ENCODE measurements around the gene RAD9B. TPM values are rescaled to one million over a fixed set of nuclear protein-coding genes. Genes with fewer than 3 reads are reported as not detected.

Gene RAD9B
- total and polyA plus RNA-seq, 10 of the 15 experiments (the other 5 are each of a cell fraction or from before 2014, with no cell fraction given): 0.54 to 2.0 (median 1.3) TPM

- TF ChIP-seq RB1 (IDR thresholded peaks at IDR 0.05; ENCODE audit: borderline replicate concordance): no peak
Measured at GRCh38 chr12:110550981-110551380, 48.9 kb downstream of the RAD9B start (continued).

Small RNA genes within 50 kb of the gene (small RNA-seq; reads per million reads assigned to genes)
- not detected for gene RF00278

Other genes with a start within 250 kb of the RAD9B start
Only the 7 nearest of the 10 such genes appear.
- gene ANAPC7, start 98.6 kb upstream of the RAD9B start, total RNA-seq (2014; rRNA removed): 55.0 and 69.0 TPM in 2 replicates
- gene ANAPC7, start 98.6 kb upstream of the RAD9B start, total RNA-seq (2014; rRNA removed; fragmentation: Illumina TruSeq; extraction: Trizol): 58.6 and 62.7 TPM in 2 replicates
- 55.2 and 57.2 TPM in 2 replicates for gene ANAPC7, start 98.6 kb upstream of the RAD9B start, total RNA-seq (2021)
- gene ANAPC7, start 98.6 kb upstream of the RAD9B start, polyA plus RNA-seq (2011; rRNA removed): 59.9 and 69.6 TPM in 2 replicates
- gene ANAPC7, start 98.6 kb upstream of the RAD9B start, polyA plus RNA-seq (2014; fragmentation: Illumina TruSeq; extraction: Trizol): 57.3 and 79.8 TPM in 2 replicates
- 10 to 100 TPM; 24.5 to 30.1 TPM for gene ANAPC7, start 98.6 kb upstream of the RAD9B start, polyA plus RNA-seq (2014; fragmentation: Nextera tagmentation; extraction: Ambion mirVana)
- gene ANAPC7, start 98.6 kb upstream of the RAD9B start, polyA plus RNA-seq (2014; rRNA removed): 71.0 and 73.7 TPM in 2 replicates
- 10 to 100 TPM; 69.7 to 77.9 TPM for gene ANAPC7, start 98.6 kb upstream of the RAD9B start, polyA plus RNA-seq (2016; fragmentation: Nextera tagmentation; extraction: Ambion mirVana)
- gene ARPC3, start 52.0 kb upstream of the RAD9B start, total RNA-seq (2014; rRNA removed): 266 and 304 TPM in 2 replicates
- 629 and 646 TPM in 2 replicates for gene ARPC3, start 52.0 kb upstream of the RAD9B start, total RNA-seq (2014; rRNA removed; fragmentation: Illumina TruSeq; extraction: Trizol)
- gene ARPC3, start 52.0 kb upstream of the RAD9B start, total RNA-seq (2021): 283 and 287 TPM in 2 replicates
- gene ARPC3, start 52.0 kb upstream of the RAD9B start, polyA plus RNA-seq (2011; rRNA removed): 81.6 and 122 TPM in 2 replicates
- 516 and 683 TPM in 2 replicates for gene ARPC3, start 52.0 kb upstream of the RAD9B start, polyA plus RNA-seq (2014; fragmentation: Illumina TruSeq; extraction: Trizol)
- 100 to 1,000 TPM; 635 to 890 TPM for gene ARPC3, start 52.0 kb upstream of the RAD9B start, polyA plus RNA-seq (2014; fragmentation: Nextera tagmentation; extraction: Ambion mirVana)
- 165 and 171 TPM in 2 replicates for gene ARPC3, start 52.0 kb upstream of the RAD9B start, polyA plus RNA-seq (2014; rRNA removed)
- 100 to 1,000 TPM; 612 to 643 TPM for gene ARPC3, start 52.0 kb upstream of the RAD9B start, polyA plus RNA-seq (2016; fragmentation: Nextera tagmentation; extraction: Ambion mirVana)
- 27.1 and 35.5 TPM in 2 replicates for gene GPN3, start 34.1 kb upstream of the RAD9B start, total RNA-seq (2014; rRNA removed)
- gene GPN3, start 34.1 kb upstream of the RAD9B start, total RNA-seq (2014; rRNA removed; fragmentation: Illumina TruSeq; extraction: Trizol): 43.5 and 46.3 TPM in 2 replicates
- gene GPN3, start 34.1 kb upstream of the RAD9B start, total RNA-seq (2021): 45.5 and 46.8 TPM in 2 replicates
- gene GPN3, start 34.1 kb upstream of the RAD9B start, polyA plus RNA-seq (2011; rRNA removed): 60.7 and 76.5 TPM in 2 replicates
- gene GPN3, start 34.1 kb upstream of the RAD9B start, polyA plus RNA-seq (2014; fragmentation: Illumina TruSeq; extraction: Trizol): 42.4 and 50.8 TPM in 2 replicates
- gene GPN3, start 34.1 kb upstream of the RAD9B start, polyA plus RNA-seq (2014; fragmentation: Nextera tagmentation; extraction: Ambion mirVana): 10 to 100 TPM; 76.9 to 78.7 TPM
- 29.1 and 31.5 TPM in 2 replicates for gene GPN3, start 34.1 kb upstream of the RAD9B start, polyA plus RNA-seq (2014; rRNA removed)
- gene GPN3, start 34.1 kb upstream of the RAD9B start, polyA plus RNA-seq (2016; fragmentation: Nextera tagmentation; extraction: Ambion mirVana): 100 to 1,000 TPM; 110 to 117 TPM
- gene FAM216A, start 33.5 kb upstream of the RAD9B start, total RNA-seq (2014; rRNA removed): 31.2 and 35.8 TPM in 2 replicates
- gene FAM216A, start 33.5 kb upstream of the RAD9B start, total RNA-seq (2014; rRNA removed; fragmentation: Illumina TruSeq; extraction: Trizol): 31.3 and 34.6 TPM in 2 replicates
- gene FAM216A, start 33.5 kb upstream of the RAD9B start, total RNA-seq (2021): 17.5 and 23.7 TPM in 2 replicates
- 44.3 and 72.6 TPM in 2 replicates for gene FAM216A, start 33.5 kb upstream of the RAD9B start, polyA plus RNA-seq (2011; rRNA removed)
- 34.0 and 40.0 TPM in 2 replicates for gene FAM216A, start 33.5 kb upstream of the RAD9B start, polyA plus RNA-seq (2014; fragmentation: Illumina TruSeq; extraction: Trizol)
- gene FAM216A, start 33.5 kb upstream of the RAD9B start, polyA plus RNA-seq (2014; fragmentation: Nextera tagmentation; extraction: Ambion mirVana): 10 to 100 TPM; 15.0 to 36.0 TPM
- 35.2 and 41.3 TPM in 2 replicates for gene FAM216A, start 33.5 kb upstream of the RAD9B start, polyA plus RNA-seq (2014; rRNA removed)
- 10 to 100 TPM; 47.5 to 48.3 TPM for gene FAM216A, start 33.5 kb upstream of the RAD9B start, polyA plus RNA-seq (2016; fragmentation: Nextera tagmentation; extraction: Ambion mirVana)
- gene VPS29, start 220 bp upstream of the RAD9B start, total RNA-seq (2014; rRNA removed): 65.3 and 82.1 TPM in 2 replicates
- 105 and 109 TPM in 2 replicates for gene VPS29, start 220 bp upstream of the RAD9B start, total RNA-seq (2014; rRNA removed; fragmentation: Illumina TruSeq; extraction: Trizol)
- 78.8 and 79.4 TPM in 2 replicates for gene VPS29, start 220 bp upstream of the RAD9B start, total RNA-seq (2021)
- gene VPS29, start 220 bp upstream of the RAD9B start, polyA plus RNA-seq (2011; rRNA removed): 203 and 283 TPM in 2 replicates
- 178 and 317 TPM in 2 replicates for gene VPS29, start 220 bp upstream of the RAD9B start, polyA plus RNA-seq (2014; fragmentation: Illumina TruSeq; extraction: Trizol)
- gene VPS29, start 220 bp upstream of the RAD9B start, polyA plus RNA-seq (2014; fragmentation: Nextera tagmentation; extraction: Ambion mirVana): 100 to 1,000 TPM; 290 to 405 TPM
- gene VPS29, start 220 bp upstream of the RAD9B start, polyA plus RNA-seq (2014; rRNA removed): 153 and 210 TPM in 2 replicates
- 100 to 1,000 TPM; 251 to 261 TPM for gene VPS29, start 220 bp upstream of the RAD9B start, polyA plus RNA-seq (2016; fragmentation: Nextera tagmentation; extraction: Ambion mirVana)
- 8.3 and 9.1 TPM in 2 replicates for gene PPTC7, start 81.0 kb downstream of the RAD9B start, total RNA-seq (2014; rRNA removed)
- gene PPTC7, start 81.0 kb downstream of the RAD9B start, total RNA-seq (2014; rRNA removed; fragmentation: Illumina TruSeq; extraction: Trizol): 13.4 and 13.9 TPM in 2 replicates
- 31.0 and 31.4 TPM in 2 replicates for gene PPTC7, start 81.0 kb downstream of the RAD9B start, total RNA-seq (2021)
- gene PPTC7, start 81.0 kb downstream of the RAD9B start, polyA plus RNA-seq (2011; rRNA removed): 69.6 and 89.2 TPM in 2 replicates
- gene PPTC7, start 81.0 kb downstream of the RAD9B start, polyA plus RNA-seq (2014; fragmentation: Illumina TruSeq; extraction: Trizol): 29.8 and 37.9 TPM in 2 replicates
- 1 to 10 TPM; 5.0 to 8.9 TPM for gene PPTC7, start 81.0 kb downstream of the RAD9B start, polyA plus RNA-seq (2014; fragmentation: Nextera tagmentation; extraction: Ambion mirVana)
- 24.8 and 25.9 TPM in 2 replicates for gene PPTC7, start 81.0 kb downstream of the RAD9B start, polyA plus RNA-seq (2014; rRNA removed)
- 10 to 100 TPM in 1 of 2 experiments, 1 to 10 TPM in 1; 4.0 to 11.3 TPM for gene PPTC7, start 81.0 kb downstream of the RAD9B start, polyA plus RNA-seq (2016; fragmentation: Nextera tagmentation; extraction: Ambion mirVana)
- 15.3 and 15.6 TPM in 2 replicates for gene TCTN1, start 111.8 kb downstream of the RAD9B start, total RNA-seq (2014; rRNA removed)
- 15.3 and 16.6 TPM in 2 replicates for gene TCTN1, start 111.8 kb downstream of the RAD9B start, total RNA-seq (2014; rRNA removed; fragmentation: Illumina TruSeq; extraction: Trizol)
- gene TCTN1, start 111.8 kb downstream of the RAD9B start, total RNA-seq (2021): 11.5 and 13.8 TPM in 2 replicates
- gene TCTN1, start 111.8 kb downstream of the RAD9B start, polyA plus RNA-seq (2011; rRNA removed): 16.7 and 18.6 TPM in 2 replicates
- 12.9 and 21.2 TPM in 2 replicates for gene TCTN1, start 111.8 kb downstream of the RAD9B start, polyA plus RNA-seq (2014; fragmentation: Illumina TruSeq; extraction: Trizol)
- 10 to 100 TPM in 1 of 2 experiments, 1 to 10 TPM in 1; 8.8 to 10.2 TPM for gene TCTN1, start 111.8 kb downstream of the RAD9B start, polyA plus RNA-seq (2014; fragmentation: Nextera tagmentation; extraction: Ambion mirVana)
- 15.4 and 20.3 TPM in 2 replicates for gene TCTN1, start 111.8 kb downstream of the RAD9B start, polyA plus RNA-seq (2014; rRNA removed)
- gene TCTN1, start 111.8 kb downstream of the RAD9B start, polyA plus RNA-seq (2016; fragmentation: Nextera tagmentation; extraction: Ambion mirVana): 10 to 100 TPM; 16.7 to 23.5 TPM